ENCODE results near the gene PRODH2. TPM values are rescaled to one million over a fixed set of nuclear protein-coding genes. Genes with fewer than 3 reads are reported as not detected.

The PRODH2 gene
- polyA plus RNA-seq, 2 of the 4 experiments (the other 2 are of a cell fraction) = 0.92 to 1.0 TPM

- 91% methylated on average over 47 of the region's 52 CpGs for WGBS (ENCODE audit: missing lambda C conversion rate)
- CTCF ChIA-PET = interaction anchor here (0.6 to 1.3 kb wide), 5 partner anchors 8 to 1715 kb away, joined by 3 to 6 read pairs (median 3); partner anchors contain the start of gene LIN37
These were observed 56.0 kb downstream of the PRODH2 start, which contains the start of gene HSPB6 for GRCh38 chr19:35756377-35757230. Gene HSPB6 (minus strand): TSS chr19:35757029. CDS start chr19:35757008, 21 bp downstream.

DNA sequence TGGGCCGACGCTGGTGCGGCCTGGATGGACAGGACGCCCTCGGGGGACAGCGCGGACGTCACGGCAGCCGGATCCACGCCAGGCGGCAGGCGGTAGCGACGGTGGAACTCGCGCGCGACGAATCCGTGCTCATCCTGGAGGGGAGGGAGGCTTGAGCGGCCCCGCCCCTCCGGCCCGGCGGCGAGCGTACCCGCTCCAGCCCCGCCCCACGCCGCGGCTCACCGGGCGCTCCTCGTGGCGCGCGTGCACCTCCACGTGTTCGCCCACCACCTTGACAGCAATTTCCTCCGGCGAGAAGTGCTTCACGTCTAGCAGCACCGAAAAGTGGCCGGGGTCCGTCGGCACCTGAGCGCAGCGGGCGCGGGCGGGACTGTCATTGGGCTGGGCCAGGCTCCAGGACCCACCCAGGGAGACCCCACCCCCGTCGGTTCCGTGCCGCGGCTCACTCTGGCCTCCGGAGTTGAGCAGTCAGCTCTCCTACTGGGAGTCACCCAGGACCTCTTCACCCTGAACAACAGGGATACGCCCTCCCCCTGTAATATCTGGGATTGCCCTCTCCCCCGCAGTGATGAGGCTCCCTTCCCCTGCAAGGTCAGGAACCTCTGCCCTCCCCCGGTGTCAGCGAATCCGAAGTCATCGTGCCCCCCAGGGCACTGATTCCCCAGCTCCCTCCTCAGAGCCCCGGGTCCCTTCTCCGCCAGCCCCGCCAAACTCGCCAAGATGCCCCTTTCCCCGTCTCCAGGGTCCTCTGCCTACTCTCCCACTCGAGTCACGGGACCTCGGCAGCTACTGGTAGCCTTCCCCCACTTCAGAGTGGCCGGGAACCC lies 56.9 kb downstream of the PRODH2 start:
- DNase-seq (ENCODE audit: low read depth in 1 of 2, low spot score in 1 of 2) = no peak
- Histone ChIP-seq H3K4me3 (no peak overlapping the region), H3K4me1 (peaks cover 20% of the 10 kb centered on the region), H3K4me2 (no peak overlapping the region), H3K27ac (no peak overlapping the region), H3K9me3 (no peaks in the 10 kb centered on the region)
- ATAC-seq = no peak
- ChIA-PET POLR2A (interaction anchor here (1.1 to 2.3 kb wide), 2 partner anchors 8 to 15 kb away, joined by 4 to 35 read pairs; partner anchors contain the start of gene LIN37), CTCF (interaction anchor here (1.1 to 1.3 kb wide), 2 partner anchors 38 to 175 kb away, joined by 3 to 4 read pairs; no protein-coding TSS in a partner anchor)
- FAIRE-seq = no peak
- no peak for TF ChIP-seq NR3C1 (IDR thresholded peaks at IDR 0.05)
- no peak for TF ChIP-seq BHLHE40 (IDR thresholded peaks at IDR 0.05; ENCODE audit: low read depth, low read length)
- TF ChIP-seq FOSL2 (IDR thresholded peaks at IDR 0.05) = no peak
- no peak for TF ChIP-seq FOSL2 (CRISPR knock-in tag; IDR thresholded peaks at IDR 0.05)
- TF ChIP-seq ZC3H11A (IDR thresholded peaks at IDR 0.05) = no peak
- TF ChIP-seq HOXB5 (CRISPR knock-in tag; IDR thresholded peaks at IDR 0.05) = no peak
- TF ChIP-seq SMC3 (IDR thresholded peaks at IDR 0.05) = no peak
- no peak for TF ChIP-seq RARB (CRISPR knock-in tag; IDR thresholded peaks at IDR 0.05)
- TF ChIP-seq POLR2A (IDR thresholded peaks at IDR 0.05; ENCODE audit: low read length) = peak; percentile 17; the same call in 1 of the 2 replicates
- no peak for TF ChIP-seq SREBF2 (IDR thresholded peaks at IDR 0.05)
- 93% methylated on average over 74 of the region's 74 CpGs for WGBS (ENCODE audit: missing lambda C conversion rate)

More at GRCh38 chr19:35756377-35757230, 56.0 kb downstream of the PRODH2 start, which contains the start of gene HSPB6:
- POLR2A ChIA-PET = interaction anchor here (0.6 to 2.3 kb wide), 9 partner anchors 8 to 175 kb away, joined by 3 to 35 read pairs (median 4); partner anchors contain the start of genes LIN37, PSENEN and U2AF1L4
- Histone ChIP-seq H3K4me3 (peak within 1 kb of the TSS; percentile 71), H3K27ac (peak within 1 kb of the TSS; percentile 87 to 93), H3K4me2 (peak within 1 kb of the TSS; percentile 89), H3K9me3 (no peaks in the 10 kb centered on the region), H3K4me1 (peaks cover 25% of the 10 kb centered on the region)
- DNase-seq (ENCODE audit: low read depth in 1 of 2, low spot score in 1 of 2) = no peak
- no peak for TF ChIP-seq RARB (CRISPR knock-in tag; IDR thresholded peaks at IDR 0.05)
- no peak for TF ChIP-seq CHD2 (IDR thresholded peaks at IDR 0.05; ENCODE audit: low read length, partially characterized antibody)
- TF ChIP-seq MAX (IDR thresholded peaks at IDR 0.05) = 0 out of 2 replicates have a peak, but pooled peaks have one; percentile 8
- TF ChIP-seq EHF (CRISPR knock-in tag; IDR thresholded peaks at IDR 0.05) = no peak
- TF ChIP-seq REST (IDR thresholded peaks at IDR 0.05) = no peak
- ATAC-seq = no peak
- no peak for FAIRE-seq

DNA sequence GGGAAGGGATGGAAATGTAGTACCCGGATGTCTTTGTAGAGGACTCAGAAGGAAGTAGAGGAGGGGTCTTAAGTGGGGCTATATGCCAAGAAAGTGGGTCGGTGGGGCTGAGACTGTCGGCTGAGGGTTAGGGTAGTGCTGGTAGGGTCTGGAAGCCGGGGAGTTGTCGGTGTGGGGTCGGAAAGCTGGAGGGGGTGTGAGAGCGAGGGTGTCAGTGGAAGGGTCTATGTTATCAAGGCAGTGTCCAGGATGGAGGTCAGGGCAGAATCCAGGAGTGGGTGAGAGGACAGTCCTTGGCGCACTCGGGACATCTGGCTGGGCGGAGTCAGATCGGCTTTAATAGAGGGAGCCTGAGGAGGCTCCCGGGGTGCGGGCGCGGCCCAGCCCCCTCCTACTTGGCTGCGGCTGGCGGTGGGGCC lies 57.5 kb downstream of the PRODH2 start:
- TF ChIP-seq ZSCAN20 (CRISPR knock-in tag; IDR thresholded peaks at IDR 0.05) (no peak), RCOR1 (IDR thresholded peaks at IDR 0.05; ENCODE audit: low read depth, low read length) (no peak), NFE2L2 (conservative IDR thresholded peaks at IDR 0.05; ENCODE audit: low read length) (no peak), USF2 (IDR thresholded peaks at IDR 0.05) (no peak), POLR2A (IDR thresholded peaks at IDR 0.05; ENCODE audit: low read length) (no peak; the same call in 1 of the 2 replicates), NR3C1 (IDR thresholded peaks at IDR 0.05) (no peak), FOSL2 (IDR thresholded peaks at IDR 0.05) (no peak), FOSL2 (CRISPR knock-in tag; IDR thresholded peaks at IDR 0.05) (no peak), JUN (IDR thresholded peaks at IDR 0.05) (no peak), RARB (CRISPR knock-in tag; IDR thresholded peaks at IDR 0.05) (no peak), NPAS2 (CRISPR knock-in tag; IDR thresholded peaks at IDR 0.05; ENCODE audit: borderline replicate concordance) (no peak)
- TF ChIP-seq, protein P1, sequence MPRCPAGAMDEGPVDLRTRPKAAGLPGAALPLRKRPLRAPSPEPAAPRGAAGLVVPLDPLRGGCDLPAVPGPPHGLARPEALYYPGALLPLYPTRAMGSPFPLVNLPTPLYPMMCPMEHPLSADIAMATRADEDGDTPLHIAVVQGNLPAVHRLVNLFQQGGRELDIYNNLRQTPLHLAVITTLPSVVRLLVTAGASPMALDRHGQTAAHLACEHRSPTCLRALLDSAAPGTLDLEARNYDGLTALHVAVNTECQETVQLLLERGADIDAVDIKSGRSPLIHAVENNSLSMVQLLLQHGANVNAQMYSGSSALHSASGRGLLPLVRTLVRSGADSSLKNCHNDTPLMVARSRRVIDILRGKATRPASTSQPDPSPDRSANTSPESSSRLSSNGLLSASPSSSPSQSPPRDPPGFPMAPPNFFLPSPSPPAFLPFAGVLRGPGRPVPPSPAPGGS (IDR thresholded peaks at IDR 0.05) = no peak
- ChIA-PET CTCF (interaction anchor here (1.1 to 1.3 kb wide), 2 partner anchors 39 to 176 kb away, joined by 3 to 4 read pairs; no protein-coding TSS in a partner anchor), POLR2A (no interaction called here)
- Histone ChIP-seq H3K4me3 (no peak overlapping the region), H3K4me2 (no peak overlapping the region), H3K9me3 (no peaks in the 10 kb centered on the region), H3K27ac (no peak overlapping the region), H3K4me1 (peaks cover 20% of the 10 kb centered on the region)
- DNase-seq (ENCODE audit: low read depth in 1 of 2, low spot score in 1 of 2) = no peak
- 90% methylated on average over 17 of the region's 17 CpGs for WGBS (ENCODE audit: missing lambda C conversion rate)
- no peak for ATAC-seq
- FAIRE-seq = no peak

Data from A549 (cell line).